Measurements from ENCODE around the gene CASP1.
"Not testable (repeated sequence)": the region's sequence is repeated elsewhere in the genome, so short reads cannot be mapped to it uniquely, and the experiment has no call there.

CASP1 gene

GRCh38 chr11:105034813-105035620 lies at the start of gene CASP1:
CASP1 (minus strand) TSS chr11:105035144; CDS start chr11:105035113, 31 bp downstream.
- Histone ChIP-seq H3K36me3 (ENCODE audit: control insufficient read depth, insufficient read depth, low read length) (no peaks in the 10 kb centered on the region), H3K27me3 (ENCODE audit: control insufficient read depth, insufficient read depth, low read length) (no peaks in the 10 kb centered on the region), H3K27ac (ENCODE audit: low read depth, low read length) (no peak within 1 kb of the TSS), H3K9me3 (ENCODE audit: control insufficient read depth, insufficient read depth, low read depth, low read length) (peaks cover 9% of the 10 kb centered on the region), H3K4me1 (ENCODE audit: control insufficient read depth, insufficient read depth, low read length) (no peaks in the 10 kb centered on the region), H3K9ac (ENCODE audit: low read length) (no peak within 1 kb of the TSS), H3K4me3 (ENCODE audit: low read depth, low read length) (no peak within 1 kb of the TSS)

GRCh38 chr11:105081412-105082150 lies 46.6 kb upstream of the CASP1 start:
- Histone ChIP-seq H3K9me3 (ENCODE audit: control insufficient read depth, insufficient read depth, low read depth, low read length) (no peaks in the 10 kb centered on the region), H3K27ac (ENCODE audit: low read depth, low read length) (no peak overlapping the region), H3K27me3 (ENCODE audit: control insufficient read depth, insufficient read depth, low read length) (no peaks in the 10 kb centered on the region), H3K36me3 (ENCODE audit: control insufficient read depth, insufficient read depth, low read length) (no peaks in the 10 kb centered on the region), H3K4me1 (ENCODE audit: control insufficient read depth, insufficient read depth, low read length) (peaks cover 21% of the 10 kb centered on the region; the same call in 1 of the 2 replicates), H3K4me3 (ENCODE audit: low read depth, low read length) (no peak overlapping the region), H3K9ac (ENCODE audit: low read length) (no peak overlapping the region)

GRCh38 chr11:105080171-105080906 lies 45.4 kb upstream of the CASP1 start:
- H3K4me3 ChIP-seq (ENCODE audit: low read depth, low read length); H3K9ac ChIP-seq (ENCODE audit: low read length); H3K36me3 ChIP-seq (ENCODE audit: control insufficient read depth, insufficient read depth, low read length); H3K9me3 ChIP-seq (ENCODE audit: control insufficient read depth, insufficient read depth, low read depth, low read length); H3K27ac ChIP-seq (ENCODE audit: low read depth, low read length); H3K27me3 ChIP-seq (ENCODE audit: control insufficient read depth, insufficient read depth, low read length): not testable (repeated sequence)
- H3K4me1 ChIP-seq (ENCODE audit: control insufficient read depth, insufficient read depth, low read length): peaks cover 21% of the 10 kb centered on the region; the same call in 1 of the 2 replicates

GRCh38 chr11:105078283-105078682 lies 43.3 kb upstream of the CASP1 start:
- H3K4me1 ChIP-seq (ENCODE audit: control insufficient read depth, insufficient read depth, low read length): peaks cover 21% of the 10 kb centered on the region; the same call in 1 of the 2 replicates
- no peak overlapping the region for H3K4me3 ChIP-seq (ENCODE audit: low read depth, low read length)
- no peaks in the 10 kb centered on the region for H3K27me3 ChIP-seq (ENCODE audit: control insufficient read depth, insufficient read depth, low read length)
- no peak overlapping the region for H3K9ac ChIP-seq (ENCODE audit: low read length)
- no peaks in the 10 kb centered on the region for H3K9me3 ChIP-seq (ENCODE audit: control insufficient read depth, insufficient read depth, low read depth, low read length)
- H3K27ac ChIP-seq (ENCODE audit: low read depth, low read length): no peak overlapping the region
- no peaks in the 10 kb centered on the region for H3K36me3 ChIP-seq (ENCODE audit: control insufficient read depth, insufficient read depth, low read length)

- peaks cover 21% of the 10 kb centered on the region; the same call in 1 of the 2 replicates for H3K4me1 ChIP-seq (ENCODE audit: control insufficient read depth, insufficient read depth, low read length)
- not testable (repeated sequence) for H3K27ac ChIP-seq (ENCODE audit: low read depth, low read length); H3K27me3 ChIP-seq (ENCODE audit: control insufficient read depth, insufficient read depth, low read length); H3K9ac ChIP-seq (ENCODE audit: low read length); H3K9me3 ChIP-seq (ENCODE audit: control insufficient read depth, insufficient read depth, low read depth, low read length); H3K4me3 ChIP-seq (ENCODE audit: low read depth, low read length); H3K36me3 ChIP-seq (ENCODE audit: control insufficient read depth, insufficient read depth, low read length)
Observed at GRCh38 chr11:105077141-105077790, 42.3 kb upstream of the CASP1 start.

GRCh38 chr11:105074166-105074530 lies 39.2 kb upstream of the CASP1 start:
- Histone ChIP-seq H3K36me3 (ENCODE audit: control insufficient read depth, insufficient read depth, low read length) (no peaks in the 10 kb centered on the region), H3K9me3 (ENCODE audit: control insufficient read depth, insufficient read depth, low read depth, low read length) (no peaks in the 10 kb centered on the region)

GRCh38 chr11:105073456-105074165 lies 38.7 kb upstream of the CASP1 start:
- Histone ChIP-seq H3K4me1 (ENCODE audit: control insufficient read depth, insufficient read depth, low read length) (no peaks in the 10 kb centered on the region), H3K9me3 (ENCODE audit: control insufficient read depth, insufficient read depth, low read depth, low read length) (no peaks in the 10 kb centered on the region), H3K27ac (ENCODE audit: low read depth, low read length) (no peak overlapping the region), H3K36me3 (ENCODE audit: control insufficient read depth, insufficient read depth, low read length) (no peaks in the 10 kb centered on the region), H3K4me3 (ENCODE audit: low read depth, low read length) (no peak overlapping the region), H3K27me3 (ENCODE audit: control insufficient read depth, insufficient read depth, low read length) (no peaks in the 10 kb centered on the region), H3K9ac (ENCODE audit: low read length) (no peak overlapping the region)

More at GRCh38 chr11:105074166-105074530, 39.2 kb upstream of the CASP1 start:
- Histone ChIP-seq H3K4me1 (ENCODE audit: control insufficient read depth, insufficient read depth, low read length) (no peaks in the 10 kb centered on the region), H3K9ac (ENCODE audit: low read length) (no peak overlapping the region), H3K4me3 (ENCODE audit: low read depth, low read length) (no peak overlapping the region), H3K27me3 (ENCODE audit: control insufficient read depth, insufficient read depth, low read length) (no peaks in the 10 kb centered on the region), H3K27ac (ENCODE audit: low read depth, low read length) (no peak overlapping the region)

- not testable (repeated sequence) for H3K4me3 ChIP-seq (ENCODE audit: low read depth, low read length); H3K36me3 ChIP-seq (ENCODE audit: control insufficient read depth, insufficient read depth, low read length); H3K27ac ChIP-seq (ENCODE audit: low read depth, low read length)
Observed at GRCh38 chr11:105072080-105072479, 37.1 kb upstream of the CASP1 start.

GRCh38 chr11:105071089-105071732 lies 36.3 kb upstream of the CASP1 start:
- no peaks in the 10 kb centered on the region for H3K9me3 ChIP-seq (ENCODE audit: control insufficient read depth, insufficient read depth, low read depth, low read length)
- H3K4me1 ChIP-seq (ENCODE audit: control insufficient read depth, insufficient read depth, low read length): no peaks in the 10 kb centered on the region
- no peaks in the 10 kb centered on the region for H3K27me3 ChIP-seq (ENCODE audit: control insufficient read depth, insufficient read depth, low read length)
- no peak overlapping the region for H3K27ac ChIP-seq (ENCODE audit: low read depth, low read length)
- no peak overlapping the region for H3K4me3 ChIP-seq (ENCODE audit: low read depth, low read length)
- H3K36me3 ChIP-seq (ENCODE audit: control insufficient read depth, insufficient read depth, low read length): no peaks in the 10 kb centered on the region
- H3K9ac ChIP-seq (ENCODE audit: low read length): no peak overlapping the region

More at GRCh38 chr11:105072080-105072479, 37.1 kb upstream of the CASP1 start:
- not testable (repeated sequence) for H3K9ac ChIP-seq (ENCODE audit: low read length); H3K4me1 ChIP-seq (ENCODE audit: control insufficient read depth, insufficient read depth, low read length); H3K27me3 ChIP-seq (ENCODE audit: control insufficient read depth, insufficient read depth, low read length); H3K9me3 ChIP-seq (ENCODE audit: control insufficient read depth, insufficient read depth, low read depth, low read length)

- H3K4me1 ChIP-seq (ENCODE audit: control insufficient read depth, insufficient read depth, low read length): no peaks in the 10 kb centered on the region
- no peak overlapping the region for H3K4me3 ChIP-seq (ENCODE audit: low read depth, low read length)
- no peak overlapping the region for H3K9ac ChIP-seq (ENCODE audit: low read length)
- H3K27ac ChIP-seq (ENCODE audit: low read depth, low read length): no peak overlapping the region
- no peaks in the 10 kb centered on the region for H3K27me3 ChIP-seq (ENCODE audit: control insufficient read depth, insufficient read depth, low read length)
- H3K36me3 ChIP-seq (ENCODE audit: control insufficient read depth, insufficient read depth, low read length): no peaks in the 10 kb centered on the region
- no peaks in the 10 kb centered on the region for H3K9me3 ChIP-seq (ENCODE audit: control insufficient read depth, insufficient read depth, low read depth, low read length)
Observed at GRCh38 chr11:105070306-105070705, 35.4 kb upstream of the CASP1 start.

All from HUES6 (cell line).